IMR-90 (cell line): ENCODE results near the gene DENND1C. TPM values are rescaled to one million over a fixed set of nuclear protein-coding genes. Genes with fewer than 3 reads are reported as not detected.

Experiments
- ATAC-seq: fragments of 200-7000 bp; cut with Tn5 transposase; 2 replicates; pipeline ENCODE4 v1.9.1; 2020; ENCODE audit warnings: low read depth, mild to moderate bottlenecking, moderate library complexity
- BruUV-seq: library from RNA; stranded (reverse); fragments of 400-500 nt; replicated peaks from 2 replicates; lab custom pipeline; 2021; lab: Mats Ljungman, UMichigan
- CTCF ChIA-PET: fragments of 300-600 bp; formaldehyde crosslinking; extraction: SDS; loops from one replicate; lab custom pipeline; 2021; ENCODE audit warnings: antibody characterized with exemption; lab: Yijun Ruan, JAX
- POLR2A ChIA-PET: fragments of 300-600 bp; sonication (Branson Sonifier 250); formaldehyde crosslinking; loops from one replicate; lab custom pipeline; 2022; ENCODE audit warnings: antibody characterized with exemption; ENCODE audit not compliant: unreplicated experiment; lab: Charles Lee
- DNase-seq: peaks from one replicate; pipeline ENCODE4 v3.0.0; 2013
- H2AFZ ChIP-seq: replicated peaks from 2 replicates; pipeline ENCODE3; 2013; ENCODE audit warnings: low read length, mild to moderate bottlenecking; ENCODE audit not compliant: poor library complexity
- H2AK5ac ChIP-seq: 2 replicates; pipeline ENCODE4 v1.6.1; 2013; ENCODE audit warnings: low read depth, low read length, inconsistent platforms
- H2AK9ac ChIP-seq: replicated peaks from 2 replicates; pipeline ENCODE3; 2013; ENCODE audit warnings: mild to moderate bottlenecking, low read depth, low read length, moderate library complexity; ENCODE audit not compliant: poor library complexity
- H2BK120ac ChIP-seq: 2 replicates; pipeline ENCODE4 v1.6.1; 2013; ENCODE audit warnings: low read depth, low read length, inconsistent platforms
- H2BK15ac ChIP-seq: 3 replicates; pipeline ENCODE4 v1.6.1; 2013; ENCODE audit warnings: low read depth, low read length, inconsistent platforms
- H2BK20ac ChIP-seq: 2 replicates; pipeline ENCODE4 v1.6.1; 2013; ENCODE audit warnings: low read depth, mild to moderate bottlenecking, inconsistent platforms, low read length, moderate library complexity
- H2BK5ac ChIP-seq: 2 replicates; pipeline ENCODE4 v1.6.1; 2013; ENCODE audit warnings: mild to moderate bottlenecking, low read depth, low read length, inconsistent platforms; ENCODE audit not compliant: poor library complexity, severe bottlenecking
- H3K14ac ChIP-seq: replicated peaks from 2 replicates; pipeline ENCODE4 v1.6.1; 2013; ENCODE audit warnings: low read depth, low read length, inconsistent platforms
- H3K18ac ChIP-seq: 2 replicates; pipeline ENCODE4 v1.6.1; 2013; ENCODE audit warnings: low read depth, low read length, control low read depth
- H3K23ac ChIP-seq: 2 replicates; pipeline ENCODE4 v1.6.1; 2013; ENCODE audit warnings: low read depth, low read length, inconsistent platforms
- H3K27ac ChIP-seq: 2 replicates; pipeline ENCODE4 v1.5.1; 2013; ENCODE audit warnings: mild to moderate bottlenecking, control low read depth, low read length; ENCODE audit not compliant: insufficient read depth
- H3K27me3 ChIP-seq: 2 replicates; pipeline ENCODE4 v1.6.1; 2013; ENCODE audit warnings: low read length; ENCODE audit not compliant: control insufficient read depth, insufficient read depth
- H3K36me3 ChIP-seq: 2 replicates; pipeline ENCODE4 v1.6.1; 2013; ENCODE audit warnings: low read length, mixed read lengths; ENCODE audit not compliant: control insufficient read depth, insufficient read depth
- H3K4ac ChIP-seq: 2 replicates; pipeline ENCODE4 v1.6.1; 2013; ENCODE audit warnings: low read depth, low read length, inconsistent platforms
- H3K4me1 ChIP-seq: 2 replicates; pipeline ENCODE4 v1.6.1; 2013; ENCODE audit warnings: low read length, mixed read lengths; ENCODE audit not compliant: control insufficient read depth, insufficient read depth
- H3K4me2 ChIP-seq: 2 replicates; pipeline ENCODE4 v1.6.1; 2013; ENCODE audit warnings: low read depth, mild to moderate bottlenecking, control low read depth, low read length, moderate library complexity
- H3K4me3 ChIP-seq: 2 replicates; pipeline ENCODE4 v1.5.1; 2013; ENCODE audit warnings: low read depth, mild to moderate bottlenecking, control low read depth, low read length, moderate library complexity; ENCODE audit not compliant: insufficient read depth
- H3K56ac ChIP-seq: 2 replicates; pipeline ENCODE4 v1.6.1; 2013; ENCODE audit warnings: low read length, inconsistent platforms; ENCODE audit not compliant: insufficient read depth; ENCODE audit errors: extremely low read depth
- H3K79me1 ChIP-seq, 2 experiments: 2 replicates each; pipeline ENCODE4 v1.6.1; 2013; ENCODE audit warnings: low read length in 2 of 2, inconsistent platforms in 1 of 2, low read depth in 1 of 2
- H3K9ac ChIP-seq: 2 replicates; pipeline ENCODE4 v1.6.1; 2013; ENCODE audit warnings: low read depth, low read length, control low read depth
- H3K9me1 ChIP-seq: 2 replicates; pipeline ENCODE4 v1.6.1; 2013; ENCODE audit warnings: low read length, inconsistent platforms; ENCODE audit not compliant: insufficient read depth
- H3K9me3 ChIP-seq: 2 replicates; pipeline ENCODE4 v1.6.1; 2013; ENCODE audit warnings: low read length; ENCODE audit not compliant: control insufficient read depth, insufficient read depth
- H4K20me1 ChIP-seq: 2 replicates; pipeline ENCODE4 v1.6.1; 2013; ENCODE audit warnings: low read length, inconsistent platforms; ENCODE audit not compliant: insufficient read depth
- H4K5ac ChIP-seq: 2 replicates; pipeline ENCODE4 v1.6.1; 2013; ENCODE audit warnings: mild to moderate bottlenecking, low read depth, low read length, control low read depth
- H4K8ac ChIP-seq, 2 experiments: 2 replicates each; pipeline ENCODE4 v1.6.1; 2013; ENCODE audit warnings: low read depth in 2 of 2, low read length in 2 of 2, control low read depth in 1 of 2, inconsistent platforms in 1 of 2
- H4K91ac ChIP-seq: 2 replicates; pipeline ENCODE4 v1.6.1; 2013; ENCODE audit warnings: low read depth, low read length, inconsistent platforms; ENCODE audit not compliant: insufficient read depth
- FOS ChIP-seq: fragments of 150-350 bp; IDR thresholded peaks from 2 replicates; pipeline ENCODE4 v1.6.1; 2016; ENCODE audit warnings: low read depth, low read length
- MXI1 ChIP-seq: IDR thresholded peaks from 2 replicates; pipeline ENCODE4 v1.6.1; 2012; ENCODE audit warnings: low read depth, mild to moderate bottlenecking, low read length, moderate library complexity, borderline replicate concordance
- WGBS, 2 experiments: methylation state at CpG; one replicate each; pipeline versions ENCODE4 v1.1.5 to v1.1.7; 2013; ENCODE audit warnings: missing lambda C conversion rate in 2 of 2; ENCODE audit not compliant: insufficient read length in 1 of 2; ENCODE audit errors: extremely low coverage in 2 of 2; 5-methylcytosine and 5-hydroxymethylcytosine counted together
- dilution Hi-C: fragments of 300-500 bp; cut with HindIII; formaldehyde crosslinking; loops from one replicate; pipeline ENCODE4 v1.14.3; 2018; ENCODE audit warnings: low sequenced_read_pairs; ENCODE audit not compliant: unreplicated experiment
- in situ Hi-C: fragments of 300-500 bp; cut with MboI; formaldehyde crosslinking; loops from 3 replicates; pipeline ENCODE4 v1.14.3; 2019; ENCODE audit warnings: low sequenced_read_pairs, inconsistent platforms, mixed read lengths
- intact Hi-C: fragments of 100-400 bp; cut with micrococcal nuclease; formaldehyde crosslinking; loops from 2 replicates; pipeline ENCODE4 v1.10.0; 2022
- polyA plus RNA-seq, 3 experiments: library from polyadenylated mRNA; depleted of rRNA; stranded (reverse); fragments of >200 nt; gene quantifications; 2 replicates each; pipeline ENCODE4 v1.2.3, GENCODE V29; 2012; ENCODE audit warnings: low replicate concordance in 1 of 3
- total RNA-seq: library from RNA; depleted of rRNA; stranded (reverse); fragments of >200 nt; gene quantifications from 2 replicates; pipeline ENCODE4 v1.2.3, GENCODE V29; 2012

DENND1C gene
- total and polyA plus RNA-seq, 2 of the 4 experiments (the other 2 are of a cell fraction) = not detected

DNA sequence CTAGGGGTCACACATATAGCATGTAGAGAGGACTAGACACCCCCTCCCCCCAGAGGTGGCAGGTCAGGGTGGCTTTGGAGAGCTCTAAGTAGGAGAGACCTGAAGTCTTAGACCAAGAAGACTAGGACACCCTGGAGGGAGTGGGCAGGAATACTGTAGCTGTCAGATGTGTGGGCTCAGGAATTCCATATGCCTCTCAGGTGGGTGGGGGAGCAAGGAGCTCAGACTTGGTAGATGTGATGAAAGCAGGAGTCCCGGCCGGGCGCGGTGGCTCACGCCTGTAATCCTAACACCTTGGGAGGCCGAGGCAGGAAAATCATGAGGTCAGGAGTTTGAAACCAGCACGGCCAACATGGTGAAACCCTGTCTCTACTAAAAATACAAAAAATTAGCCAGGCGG is 15.9 kb downstream of the DENND1C start:
- H3K27ac ChIP-seq = no peak overlapping the region
- H3K4me3 ChIP-seq = no peak overlapping the region
- no peak overlapping the region for H3K14ac ChIP-seq
- intact Hi-C loops (no loop called here), dilution Hi-C loops (no loop called here), in situ Hi-C loops (no loop called here)
- H3K23ac ChIP-seq = no peak overlapping the region
- no peak overlapping the region for H2AK9ac ChIP-seq
- no peak overlapping the region for H3K56ac ChIP-seq
- no peak overlapping the region for H2AK5ac ChIP-seq
- no peak for DNase-seq
- no peak overlapping the region for H3K4ac ChIP-seq
- no TSS peak for BruUV-seq
- no peaks in the 10 kb centered on the region for H3K36me3 ChIP-seq
- H2BK20ac ChIP-seq = no peak overlapping the region
- no peak overlapping the region for H2AFZ ChIP-seq
- ChIA-PET POLR2A (no interaction called here), CTCF (no interaction called here)
- H3K27me3 ChIP-seq = peaks cover 29% of the 10 kb centered on the region
- TF ChIP-seq MXI1 (no peak), FOS (no peak)
- no peak overlapping the region for H3K9ac ChIP-seq
- no peak overlapping the region for H2BK5ac ChIP-seq
- H2BK15ac ChIP-seq = no peak overlapping the region
- no peaks in the 10 kb centered on the region for H4K20me1 ChIP-seq
- H3K79me1 ChIP-seq = no peaks in the 10 kb centered on the region
- H3K4me1 ChIP-seq = no peaks in the 10 kb centered on the region
- WGBS, 2 experiments = no CpG with 5 or more reads among the region's 8 CpGs
- H3K4me2 ChIP-seq = no peak overlapping the region
- H3K9me1 ChIP-seq = no peaks in the 10 kb centered on the region; the same call in 1 of the 2 replicates
- no peak overlapping the region for H4K5ac ChIP-seq
- no peak overlapping the region for H4K8ac ChIP-seq
- H3K18ac ChIP-seq = no peak overlapping the region
- no peak overlapping the region for H4K91ac ChIP-seq
- no peak for ATAC-seq
- no peak overlapping the region for H2BK120ac ChIP-seq
- H3K9me3 ChIP-seq = no peaks in the 10 kb centered on the region
